ENCODE data around the gene NBEAL2. TPM values are rescaled to one million over a fixed set of nuclear protein-coding genes. Genes with fewer than 3 reads are reported as not detected.
A peak's percentile ranks its signal among the peaks of the same experiment; 100 is the strongest.

Gene NBEAL2
- total RNA-seq, 1 donor from 2014 or later, result 122 TPM

GRCh38 chr3:46999516-47000197 lies 20.2 kb downstream of the NBEAL2 start:
- no peak for DNase-seq (ENCODE audit: low spot score)

GRCh38 chr3:47000198-47000815 lies 20.8 kb downstream of the NBEAL2 start:
- DNase-seq (ENCODE audit: low spot score), result no peak

GRCh38 chr3:47000922-47001730 lies 21.7 kb downstream of the NBEAL2 start:
- DNase-seq (ENCODE audit: low spot score), result no peak

GRCh38 chr3:47001731-47002170 lies 22.3 kb downstream of the NBEAL2 start:
- DNase-seq (ENCODE audit: low spot score), result no peak

- no peak for DNase-seq (ENCODE audit: low spot score)
These were observed 22.9 kb downstream of the NBEAL2 start for GRCh38 chr3:47002171-47003055.

- no peak for DNase-seq (ENCODE audit: low spot score)
These were observed 23.6 kb downstream of the NBEAL2 start for GRCh38 chr3:47003056-47003410.

- DNase-seq (ENCODE audit: low spot score), result no peak
These were observed 24.2 kb downstream of the NBEAL2 start for GRCh38 chr3:47003461-47004368.

- DNase-seq (ENCODE audit: low spot score), result no peak
These were observed 25.1 kb downstream of the NBEAL2 start for GRCh38 chr3:47004369-47005211.

GRCh38 chr3:47005212-47006144 lies 26.0 kb downstream of the NBEAL2 start:
- no peak for DNase-seq (ENCODE audit: low spot score)

GRCh38 chr3:47006145-47006651 lies 26.7 kb downstream of the NBEAL2 start:
- DNase-seq (ENCODE audit: low spot score), result no peak

- no peak for DNase-seq (ENCODE audit: low spot score)
These were observed 27.5 kb downstream of the NBEAL2 start for GRCh38 chr3:47007001-47007400.

- peak; percentile 40 for DNase-seq (ENCODE audit: low spot score)
These were observed 28.2 kb downstream of the NBEAL2 start for GRCh38 chr3:47007482-47008233.

- DNase-seq (ENCODE audit: low spot score), result peak; percentile 42
These were observed 28.8 kb downstream of the NBEAL2 start for GRCh38 chr3:47008234-47008796.

- DNase-seq (ENCODE audit: low spot score), result no peak
These were observed 29.4 kb downstream of the NBEAL2 start for GRCh38 chr3:47008851-47009224.

- peak; percentile 92 for DNase-seq (ENCODE audit: low spot score)
These were observed 30.0 kb downstream of the NBEAL2 start for GRCh38 chr3:47009225-47010110.

GRCh38 chr3:47010111-47010712 lies 30.7 kb downstream of the NBEAL2 start:
- DNase-seq (ENCODE audit: low spot score), result peak; percentile 40
